Measurements from ENCODE around the gene ZNF865. TPM values are rescaled to one million over a fixed set of nuclear protein-coding genes. Genes with fewer than 3 reads are reported as not detected.
A peak's percentile ranks its signal among the peaks of the same experiment; 100 is the strongest.

The ZNF865 gene
- total and polyA plus RNA-seq, 2 donors (not counting 3 experiments of a cell fraction or from before 2014, with no cell fraction given): 4.0 to 10.1 TPM

DNA sequence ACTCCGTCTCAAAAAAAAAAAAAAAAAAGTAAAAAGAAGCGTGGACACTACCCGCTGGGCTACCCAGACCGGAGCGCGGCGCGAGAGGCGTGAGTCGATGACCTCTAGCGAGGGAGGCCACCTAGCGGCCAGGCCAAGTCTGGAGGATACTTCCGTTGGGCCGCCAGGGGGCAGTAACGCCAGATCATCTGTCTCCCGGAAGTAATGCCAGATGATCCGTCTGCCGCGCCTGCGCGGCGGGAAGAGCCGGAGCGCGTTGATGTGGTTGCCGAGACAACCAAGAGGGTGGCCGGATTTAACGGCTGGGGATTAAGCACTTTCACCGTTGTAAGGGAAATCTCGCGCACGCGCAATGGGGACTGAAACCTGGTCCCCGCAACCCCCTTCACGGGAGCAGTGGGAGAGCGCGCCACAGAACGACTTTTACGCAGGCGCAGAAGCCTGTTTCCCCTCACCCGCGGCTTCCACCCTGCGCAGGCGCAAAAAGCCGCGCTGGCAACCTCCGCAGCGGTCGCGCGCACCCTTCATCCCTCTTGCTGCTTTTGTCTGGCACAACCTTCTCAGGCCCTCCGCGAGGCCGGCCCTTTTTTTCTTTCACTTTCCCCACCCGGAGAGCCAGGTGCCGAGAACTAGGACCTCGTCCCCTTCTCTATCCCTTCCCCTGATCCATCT lies 48.3 kb downstream of the ZNF865 start:
- intact Hi-C loops (cut with micrococcal nuclease): loop anchor here (1.0 to 10.0 kb wide), 7 partner anchors 13 to 1189 kb away; partner anchors contain the start of genes EPN1, KMT5C, LENG9 and ZNF524
- TSS peak; percentile 66 for BruUV-seq (replicated peaks)

More for the DNA sequence above, 48.3 kb downstream of the ZNF865 start:
- Histone ChIP-seq H4K20me1 (replicated peaks; ENCODE audit: control insufficient read depth, extremely low read depth, insufficient read depth, low read length) (peaks cover 12% of the 10 kb centered on the region), H3K9me1 (replicated peaks; ENCODE audit: control insufficient read depth, extremely low read depth, insufficient read depth, low read length) (no peaks in the 10 kb centered on the region), H3K4me3 (replicated peaks in 1 of 3; ENCODE audit: insufficient read depth in 1 of 3, low read depth in 1 of 3, low read length in 3 of 3) (peak overlapping the region; percentile 17 to 98 (median 89)), H3K27ac (ENCODE audit: insufficient read depth, low read depth, low read length) (peak overlapping the region; percentile 99), H3K4me1 (ENCODE audit: control insufficient read depth, extremely low read depth, insufficient read depth, low read length) (peaks cover 26% of the 10 kb centered on the region), H2AFZ (ENCODE audit: low read depth, low read length) (peak overlapping the region; percentile 58), H3K79me2 (ENCODE audit: control insufficient read depth, insufficient read depth, low read length) (peaks cover 38% of the 10 kb centered on the region), H3K36me3 (ENCODE audit: control insufficient read depth in 2 of 2, extremely low read depth in 1 of 2, insufficient read depth in 2 of 2, low read length in 2 of 2) (peaks cover 0 to 1% of the 10 kb centered on the region in 2 experiments), H3K9ac (replicated peaks; ENCODE audit: extremely low read depth, insufficient read depth, low read length) (peak overlapping the region; percentile 100), H3K4me2 (ENCODE audit: insufficient read depth, low read length) (peak overlapping the region; percentile 85), H3K27me3 (ENCODE audit: control insufficient read depth in 2 of 2, insufficient read depth in 2 of 2, low read length in 2 of 2) (no peaks in the 10 kb centered on the region), H3K9me3 (replicated peaks; ENCODE audit: control insufficient read depth, insufficient read depth, low read length) (no peaks in the 10 kb centered on the region)
- DNase-seq (ENCODE audit: low read depth, low spot score) (peak; percentile 99), FAIRE-seq (no peak)
- TF ChIP-seq FOS (IDR thresholded peaks at IDR 0.05; ENCODE audit: borderline replicate concordance, insufficient read depth, low read length) (no peak), JUN (IDR thresholded peaks at IDR 0.05; ENCODE audit: borderline replicate concordance, insufficient read depth, insufficient read length, low read depth) (no peak), POLR2AphosphoS5 (IDR thresholded peaks at IDR 0.05; ENCODE audit: insufficient read depth, low read depth, low read length) (peak; percentile 73), MYC (IDR thresholded peaks at IDR 0.05; ENCODE audit: low read depth, low read length) (no peak), GATA2 (IDR thresholded peaks at IDR 0.05; ENCODE audit: insufficient read depth, insufficient read length, low read depth, low read length) (no peak), EZH2 (IDR thresholded peaks at IDR 0.05; ENCODE audit: borderline replicate concordance, low read depth, low read length, severe bottlenecking) (no peak), POLR2A (IDR thresholded peaks at IDR 0.05; ENCODE audit: low read depth, low read length) (peak; percentile 79)
- TF ChIP-seq, protein P1, sequence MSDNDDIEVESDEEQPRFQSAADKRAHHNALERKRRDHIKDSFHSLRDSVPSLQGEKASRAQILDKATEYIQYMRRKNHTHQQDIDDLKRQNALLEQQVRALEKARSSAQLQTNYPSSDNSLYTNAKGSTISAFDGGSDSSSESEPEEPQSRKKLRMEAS (IDR thresholded peaks at IDR 0.05; ENCODE audit: insufficient read depth, insufficient read length): peak; percentile 21
- TF ChIP-seq, protein P2, sequence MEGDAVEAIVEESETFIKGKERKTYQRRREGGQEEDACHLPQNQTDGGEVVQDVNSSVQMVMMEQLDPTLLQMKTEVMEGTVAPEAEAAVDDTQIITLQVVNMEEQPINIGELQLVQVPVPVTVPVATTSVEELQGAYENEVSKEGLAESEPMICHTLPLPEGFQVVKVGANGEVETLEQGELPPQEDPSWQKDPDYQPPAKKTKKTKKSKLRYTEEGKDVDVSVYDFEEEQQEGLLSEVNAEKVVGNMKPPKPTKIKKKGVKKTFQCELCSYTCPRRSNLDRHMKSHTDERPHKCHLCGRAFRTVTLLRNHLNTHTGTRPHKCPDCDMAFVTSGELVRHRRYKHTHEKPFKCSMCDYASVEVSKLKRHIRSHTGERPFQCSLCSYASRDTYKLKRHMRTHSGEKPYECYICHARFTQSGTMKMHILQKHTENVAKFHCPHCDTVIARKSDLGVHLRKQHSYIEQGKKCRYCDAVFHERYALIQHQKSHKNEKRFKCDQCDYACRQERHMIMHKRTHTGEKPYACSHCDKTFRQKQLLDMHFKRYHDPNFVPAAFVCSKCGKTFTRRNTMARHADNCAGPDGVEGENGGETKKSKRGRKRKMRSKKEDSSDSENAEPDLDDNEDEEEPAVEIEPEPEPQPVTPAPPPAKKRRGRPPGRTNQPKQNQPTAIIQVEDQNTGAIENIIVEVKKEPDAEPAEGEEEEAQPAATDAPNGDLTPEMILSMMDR (IDR thresholded peaks at IDR 0.05; ENCODE audit: extremely low read depth in 1 of 2, insufficient read depth in 1 of 2, low read depth in 1 of 2, low read length in 2 of 2): peak; percentile 100
- CTCF ChIA-PET: interaction anchor here (0.7 to 1.6 kb wide), 19 partner anchors 12 to 186 kb away, joined by 3 to 28 read pairs (median 4); partner anchors contain the start of genes FIZ1 and ZNF524
- dilution Hi-C loops (cut with MboI; ENCODE audit: extremely low pct_ligation_motif_present, low sequenced_read_pairs): no loop called here
- POLR2A ChIA-PET: interaction anchor here (0.7 to 1.2 kb wide), 6 partner anchors 12 to 680 kb away, joined by 3 to 7 read pairs (median 4); partner anchors contain the start of genes FIZ1 and ZNF865
